B cell (primary cell): Measurements from ENCODE around the gene PPP2R2B.

Experiments used
- EZH2 ChIP-seq: IDR thresholded peaks from 2 replicates; pipeline ENCODE4 v1.6.1; 2012; ENCODE audit warnings: borderline replicate concordance, low read depth, mild to moderate bottlenecking, moderate library complexity, low read length; ENCODE audit not compliant: insufficient read depth, poor library complexity, severe bottlenecking
- TF ChIP-seq, protein P1 (sequence below): fragments of 200-600 bp; IDR thresholded peaks from one replicate; pipeline ENCODE4 v1.8.0; 2022; ENCODE audit warnings: antibody characterized with exemption, mild to moderate bottlenecking

GRCh38 chr5:146770546-146770945 is 108.0 kb downstream of the PPP2R2B start:
- no peak for TF ChIP-seq EZH2
- TF ChIP-seq, protein P1, sequence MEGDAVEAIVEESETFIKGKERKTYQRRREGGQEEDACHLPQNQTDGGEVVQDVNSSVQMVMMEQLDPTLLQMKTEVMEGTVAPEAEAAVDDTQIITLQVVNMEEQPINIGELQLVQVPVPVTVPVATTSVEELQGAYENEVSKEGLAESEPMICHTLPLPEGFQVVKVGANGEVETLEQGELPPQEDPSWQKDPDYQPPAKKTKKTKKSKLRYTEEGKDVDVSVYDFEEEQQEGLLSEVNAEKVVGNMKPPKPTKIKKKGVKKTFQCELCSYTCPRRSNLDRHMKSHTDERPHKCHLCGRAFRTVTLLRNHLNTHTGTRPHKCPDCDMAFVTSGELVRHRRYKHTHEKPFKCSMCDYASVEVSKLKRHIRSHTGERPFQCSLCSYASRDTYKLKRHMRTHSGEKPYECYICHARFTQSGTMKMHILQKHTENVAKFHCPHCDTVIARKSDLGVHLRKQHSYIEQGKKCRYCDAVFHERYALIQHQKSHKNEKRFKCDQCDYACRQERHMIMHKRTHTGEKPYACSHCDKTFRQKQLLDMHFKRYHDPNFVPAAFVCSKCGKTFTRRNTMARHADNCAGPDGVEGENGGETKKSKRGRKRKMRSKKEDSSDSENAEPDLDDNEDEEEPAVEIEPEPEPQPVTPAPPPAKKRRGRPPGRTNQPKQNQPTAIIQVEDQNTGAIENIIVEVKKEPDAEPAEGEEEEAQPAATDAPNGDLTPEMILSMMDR = no peak
